GM19238 (cell line): Measurements from ENCODE around the gene SLC25A19.

ENCODE experiments used
- DNase-seq: peaks from one replicate; pipeline ENCODE4 v3.0.0; 2011; ENCODE audit warnings: low spot score; ENCODE audit not compliant: insufficient read length

Gene SLC25A19

GRCh38 chr17:75289115-75289831, at the start of gene SLC25A19:
SLC25A19 (minus strand) TSS chr17:75289433; CDS start chr17:75286764, 2,669 bp downstream.
- DNase-seq = peak; percentile 92

DNA sequence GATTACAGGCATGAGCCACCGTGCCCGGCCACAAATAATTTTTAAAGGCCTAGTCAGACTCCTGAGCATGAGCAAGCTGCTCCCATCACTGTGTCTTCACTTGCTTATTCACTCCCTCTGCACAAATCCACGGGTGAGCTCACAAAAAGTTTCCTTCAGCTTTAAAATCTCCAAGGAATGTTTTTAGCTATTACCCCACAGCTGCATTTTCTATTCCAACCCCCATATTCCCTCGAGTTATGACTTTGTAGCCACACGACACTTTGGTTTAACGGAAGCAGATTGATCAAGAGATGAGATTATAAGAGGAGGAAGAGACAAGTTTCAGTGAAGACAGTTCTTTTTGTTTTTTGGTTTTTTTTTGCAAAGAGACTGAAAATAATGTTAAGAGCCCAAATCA, 49.1 kb upstream of the SLC25A19 start:
- DNase-seq = no peak

DNA sequence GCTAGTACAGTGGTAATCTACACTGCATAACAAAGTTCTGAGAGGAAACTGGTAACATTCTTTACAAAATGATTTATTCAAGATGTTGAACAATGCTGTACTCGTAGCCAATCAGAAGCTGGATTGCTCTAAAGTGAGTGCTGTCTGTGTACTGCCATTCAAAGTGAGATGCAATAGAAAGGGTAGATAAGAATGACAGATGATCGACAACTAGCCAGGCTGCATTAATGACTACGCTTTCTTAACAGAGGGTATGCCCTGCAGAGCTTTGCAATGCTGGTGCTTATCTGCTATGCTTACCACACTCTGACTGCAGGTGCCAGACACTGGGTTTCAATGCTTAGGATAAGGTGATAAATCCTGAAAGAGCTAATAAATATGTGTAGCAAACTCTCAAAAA, 46.1 kb upstream of the SLC25A19 start:
- DNase-seq = no peak

DNA sequence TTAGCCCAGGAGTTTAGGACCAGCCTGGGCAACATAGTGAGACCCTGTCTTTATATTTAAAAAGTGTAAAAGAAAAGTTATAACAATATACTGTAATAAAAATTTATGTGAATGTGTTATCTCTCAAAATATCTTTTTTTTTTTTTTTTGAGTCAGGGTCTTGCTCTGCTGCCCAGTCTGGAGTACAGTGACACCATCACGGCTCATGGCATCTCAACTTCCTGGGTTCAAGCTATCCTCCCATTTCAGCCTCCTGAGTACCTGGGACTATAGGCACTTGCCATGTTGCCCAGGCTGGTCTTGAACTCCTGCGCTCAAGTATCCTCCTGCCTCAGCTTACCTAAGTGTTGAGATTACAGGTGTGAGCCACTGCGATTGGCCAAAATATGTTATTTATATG, 45.5 kb upstream of the SLC25A19 start:
- no peak for DNase-seq

DNA sequence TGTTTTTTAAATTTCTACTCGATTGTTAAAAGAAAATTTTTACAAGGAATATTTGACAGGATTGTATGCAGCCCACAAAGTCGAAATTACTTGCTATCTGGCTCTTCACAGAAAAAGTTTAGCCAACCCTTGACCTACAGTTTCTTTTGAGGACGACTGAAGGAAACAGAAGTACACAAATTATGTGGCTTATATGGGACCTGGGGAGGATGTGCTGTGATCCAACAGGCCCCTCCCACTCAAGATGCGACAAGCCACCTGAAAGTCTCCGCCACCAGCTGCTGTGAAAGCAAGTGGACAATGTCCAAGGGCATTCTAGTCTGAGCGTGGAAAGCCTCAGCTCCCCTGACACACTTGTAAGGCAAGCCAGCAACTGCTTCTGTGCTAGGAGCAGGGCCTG, 42.4 kb upstream of the SLC25A19 start:
- no peak for DNase-seq

DNA sequence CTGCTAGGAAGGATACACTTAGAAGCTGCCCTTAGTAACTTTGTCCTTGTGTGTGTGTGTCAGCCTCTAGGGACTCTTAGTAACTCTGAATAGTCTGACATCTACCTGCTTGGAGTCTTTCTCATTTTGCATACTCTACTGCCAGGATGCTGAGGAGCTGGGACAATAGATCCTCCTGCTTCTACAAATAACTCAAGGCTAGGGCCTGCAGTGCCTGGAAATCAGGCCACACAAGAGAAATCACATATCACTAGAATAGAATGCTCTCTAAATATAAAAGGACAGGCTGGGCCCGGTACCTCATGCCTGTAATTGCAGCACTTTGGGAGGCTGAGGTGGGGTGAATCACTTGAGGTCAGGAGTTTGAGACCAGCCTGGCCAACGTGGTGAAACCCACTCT, 38.5 kb upstream of the SLC25A19 start:
- DNase-seq = no peak

DNA sequence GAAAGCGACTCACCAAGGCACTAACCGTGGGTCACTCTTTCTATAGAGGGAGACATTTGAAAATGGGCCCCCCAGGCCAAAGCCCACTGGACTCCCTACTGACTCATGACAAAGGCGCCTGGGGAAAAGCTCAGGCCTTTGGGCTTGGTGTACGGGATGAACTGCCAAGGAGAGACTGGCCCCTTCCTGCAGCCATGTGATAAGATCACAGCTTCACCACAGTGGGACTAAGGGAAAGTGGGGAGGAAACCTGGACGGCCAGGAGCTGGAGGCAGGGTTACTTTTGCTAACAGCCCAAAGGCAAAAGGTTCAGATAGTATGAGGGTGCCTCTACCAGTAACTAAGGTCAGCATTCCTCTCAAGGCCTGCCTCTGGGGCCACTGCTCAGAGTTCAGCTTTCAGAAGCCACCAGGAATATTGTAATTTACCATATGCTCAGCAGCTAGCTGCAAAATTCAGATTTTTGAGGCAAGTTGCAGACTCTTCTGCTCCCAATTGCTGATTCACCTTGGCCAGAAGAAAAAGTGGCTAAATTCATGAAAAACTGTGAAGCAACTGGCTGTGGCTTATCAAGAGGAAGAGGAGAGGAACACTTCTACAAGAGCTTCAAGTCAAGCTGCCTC, 37.1 kb upstream of the SLC25A19 start:
- no peak for DNase-seq

- no peak for DNase-seq
These were observed 36.6 kb upstream of the SLC25A19 start for GRCh38 chr17:75325827-75326225.

- no peak for DNase-seq
These were observed 36.1 kb upstream of the SLC25A19 start for GRCh38 chr17:75325348-75325747.

- DNase-seq = no peak
These were observed 32.3 kb upstream of the SLC25A19 start for GRCh38 chr17:75321506-75321905.

GRCh38 chr17:75319904-75320691, 30.9 kb upstream of the SLC25A19 start:
- DNase-seq = no peak

DNA sequence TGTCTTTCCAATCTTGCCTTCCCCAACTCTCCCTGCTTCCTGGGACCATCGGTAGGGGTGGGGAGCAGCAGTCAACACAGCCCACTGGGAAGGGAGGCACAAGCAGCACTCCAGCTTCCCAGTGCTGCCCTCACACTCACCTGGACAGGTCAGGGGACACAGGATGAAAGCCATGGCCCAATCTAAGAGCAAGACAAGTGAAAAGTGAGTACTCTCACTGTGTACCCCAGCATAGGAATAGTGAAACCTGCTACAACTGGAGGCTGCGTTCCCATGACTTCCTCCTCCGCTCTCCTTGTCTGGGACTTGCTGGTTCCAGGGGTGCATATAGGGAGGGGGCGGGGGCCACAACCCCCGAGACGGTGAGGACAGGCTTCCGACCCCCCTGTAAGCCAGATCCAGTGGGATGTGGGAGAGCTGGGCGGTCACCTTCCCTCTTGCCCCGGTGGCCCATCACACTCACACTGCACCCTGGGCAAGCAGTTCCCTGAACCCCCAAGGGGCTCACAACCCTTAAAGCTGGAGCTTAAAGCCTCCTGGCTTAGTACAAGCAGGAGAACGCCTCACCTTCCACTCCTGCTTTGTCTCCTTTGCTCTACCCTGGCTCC, 29.5 kb upstream of the SLC25A19 start:
- DNase-seq = no peak

DNA sequence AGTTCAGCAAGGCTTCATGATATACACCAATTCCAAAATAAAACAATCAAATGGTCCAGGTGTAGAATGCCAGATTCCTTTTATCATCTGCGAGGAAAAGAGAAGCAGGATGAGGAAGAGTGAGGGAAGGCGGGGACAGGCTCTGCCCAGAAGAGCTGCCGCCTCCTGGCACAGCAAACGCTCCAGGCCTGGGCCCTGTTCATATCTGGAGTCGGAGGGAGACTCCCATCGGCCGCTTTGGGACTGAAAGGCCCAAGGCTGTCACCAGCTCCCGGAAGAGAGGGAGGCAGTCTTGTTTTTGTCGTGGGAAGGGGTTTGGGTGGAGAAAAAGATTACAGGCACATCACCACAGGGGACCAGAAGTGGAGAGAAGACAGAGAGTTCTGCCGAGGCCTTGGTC, 29.0 kb upstream of the SLC25A19 start:
- no peak for DNase-seq

DNA sequence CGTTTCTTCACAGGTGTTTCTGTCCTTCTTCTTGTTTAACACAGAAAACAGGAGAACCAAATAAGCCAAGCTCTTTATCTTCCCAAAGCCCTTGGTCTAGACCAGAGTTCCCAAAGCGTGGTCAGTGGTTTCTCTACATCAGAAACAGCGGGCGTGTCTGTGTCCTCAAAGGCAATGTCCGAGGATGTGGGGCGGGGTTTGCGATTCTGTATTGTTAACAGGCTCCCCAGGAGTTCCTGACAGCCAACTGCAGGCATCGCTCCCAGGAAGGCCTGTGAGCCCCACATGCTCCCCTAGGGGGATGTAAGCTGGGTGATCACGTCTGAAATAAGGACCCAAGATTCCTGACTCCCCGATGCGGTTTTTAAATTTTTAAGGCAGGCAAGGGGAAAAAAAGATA, 28.4 kb upstream of the SLC25A19 start:
- DNase-seq = no peak

GRCh38 chr17:75316253-75316652, 27.0 kb upstream of the SLC25A19 start:
- no peak for DNase-seq

GRCh38 chr17:75315541-75316243, 26.5 kb upstream of the SLC25A19 start:
- no peak for DNase-seq

DNA sequence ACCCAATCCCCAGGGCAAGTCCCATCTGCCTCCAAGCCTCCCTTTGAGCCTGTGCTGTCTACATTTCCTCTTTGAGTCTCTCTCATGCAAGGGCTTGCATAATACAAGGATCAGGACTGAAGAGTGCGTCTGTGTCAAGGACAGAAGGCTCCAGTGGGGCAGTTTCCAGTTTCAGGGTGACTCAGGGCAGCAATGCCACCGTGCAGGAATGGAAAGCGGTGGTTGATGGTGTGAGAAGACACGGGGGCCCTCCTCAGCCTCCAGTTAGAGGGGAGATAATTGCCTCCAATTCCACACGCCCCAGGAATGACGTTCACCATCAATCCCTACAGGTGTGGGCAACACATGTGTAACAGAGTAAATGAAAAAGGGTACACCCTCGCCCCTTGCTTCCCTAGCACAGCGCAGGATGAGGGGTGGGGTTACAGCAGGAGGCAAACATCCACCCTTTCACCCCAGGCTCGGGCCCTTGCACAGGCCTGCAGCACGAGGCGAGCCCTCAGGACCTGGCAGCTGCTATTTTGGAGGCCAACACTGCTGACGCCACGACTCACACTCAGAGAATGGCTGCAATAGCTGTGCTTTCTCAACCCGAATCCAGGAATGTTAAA, 24.8 kb upstream of the SLC25A19 start:
- no peak for DNase-seq

DNA sequence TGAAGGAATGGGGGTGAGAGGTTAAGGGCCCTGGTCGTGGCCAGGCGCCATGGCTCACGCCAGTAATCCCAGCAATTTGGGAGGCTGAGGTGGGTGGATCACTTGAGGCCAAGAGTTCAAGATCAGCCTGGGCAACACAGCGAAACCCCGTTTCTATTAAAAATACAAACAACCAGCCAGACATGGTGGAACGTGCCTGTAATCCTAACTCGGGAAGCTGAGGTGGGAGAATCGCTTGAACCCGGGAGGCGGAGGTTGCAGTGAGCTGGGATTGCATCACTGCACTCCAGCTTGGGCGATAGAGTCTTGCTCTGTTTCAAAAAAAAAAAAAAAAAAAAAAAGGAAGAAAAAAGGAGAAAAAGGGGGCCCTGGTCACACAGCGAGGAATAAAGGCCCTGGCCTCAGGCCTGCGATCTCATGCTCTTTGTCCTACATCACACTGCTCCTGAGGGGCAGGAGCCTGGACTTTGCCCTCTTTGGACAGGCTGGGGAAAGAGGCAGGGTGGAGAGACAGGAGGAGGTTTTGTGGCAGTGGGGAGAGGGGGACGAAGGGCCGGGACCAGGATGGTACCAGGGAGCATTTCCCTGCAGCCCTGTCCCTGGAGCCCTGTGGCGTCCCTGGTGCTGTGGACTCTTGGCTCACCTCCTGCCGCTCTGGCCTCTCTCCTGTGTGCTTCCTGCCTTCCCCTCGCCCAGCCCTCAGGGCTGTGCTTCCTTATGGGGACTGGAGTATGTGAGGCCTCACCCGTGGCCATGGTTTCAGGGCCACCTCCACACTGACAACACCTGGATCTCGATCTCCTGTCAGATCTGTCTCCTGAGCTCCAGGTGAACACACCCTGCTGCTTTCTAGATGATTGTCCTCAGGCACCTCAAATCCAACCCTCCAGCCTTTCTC, 19.7 kb upstream of the SLC25A19 start:
- DNase-seq = no peak

- DNase-seq = no peak
These were observed 18.9 kb upstream of the SLC25A19 start for GRCh38 chr17:75307957-75308731.
